Calu3 (cell line): ENCODE results near the gene CCDC102A. TPM values are rescaled to one million over a fixed set of nuclear protein-coding genes. Genes with fewer than 3 reads are reported as not detected.

Experiments used
- BruUV-seq: library from RNA; stranded (reverse); fragments of 400-500 nt; replicated peaks from 2 replicates; lab custom pipeline; 2021; lab: Mats Ljungman, UMichigan
- CTCF ChIA-PET: fragments of 300-600 bp; sonication (Branson Sonifier 250); formaldehyde crosslinking; loops from one replicate; lab custom pipeline; 2022; ENCODE audit warnings: antibody characterized with exemption; lab: Charles Lee
- DNase-seq: peaks from one replicate; pipeline ENCODE4 v3.0.0; 2022
- H3K27ac Mint-ChIP-seq: one replicate; pipeline ENCODE4 v1.8.0; 2022; ENCODE audit warnings: mixed read lengths; ENCODE audit not compliant: unreplicated experiment
- H3K27me3 Mint-ChIP-seq: one replicate; pipeline ENCODE4 v1.8.0; 2022; ENCODE audit warnings: mixed read lengths; ENCODE audit not compliant: unreplicated experiment
- H3K36me3 Mint-ChIP-seq: one replicate; pipeline ENCODE4 v1.8.0; 2022; ENCODE audit warnings: mild to moderate bottlenecking, moderate library complexity, mixed read lengths; ENCODE audit not compliant: insufficient read depth, unreplicated experiment
- H3K4me1 Mint-ChIP-seq: one replicate; pipeline ENCODE4 v1.8.0; 2022; ENCODE audit warnings: mild to moderate bottlenecking, low read depth, mixed read lengths; ENCODE audit not compliant: unreplicated experiment
- H3K4me3 Mint-ChIP-seq: one replicate; pipeline ENCODE4 v1.8.0; 2022; ENCODE audit warnings: mild to moderate bottlenecking, low read depth, moderate library complexity, mixed read lengths; ENCODE audit not compliant: unreplicated experiment
- H3K9me3 Mint-ChIP-seq: one replicate; pipeline ENCODE4 v1.8.0; 2022; ENCODE audit warnings: low read depth, mixed read lengths; ENCODE audit not compliant: unreplicated experiment
- intact Hi-C: fragments of 100-400 bp; cut with micrococcal nuclease; formaldehyde crosslinking; loops from one replicate; pipeline ENCODE4 v1.10.0; 2022; ENCODE audit not compliant: unreplicated experiment
- total RNA-seq: library from RNA; stranded (reverse); gene quantifications from 2 replicates; pipeline ENCODE4 v1.2.3, GENCODE V29; 2022
- TF ChIP-seq, protein P1 (sequence below): fragments of 200-600 bp; IDR thresholded peaks from one replicate; pipeline ENCODE4 v1.8.0; 2022; ENCODE audit warnings: antibody characterized with exemption; ENCODE audit not compliant: unreplicated experiment

The CCDC102A gene
- total RNA-seq, 1 experiment from 2014 or later, result 6.8 TPM

DNA sequence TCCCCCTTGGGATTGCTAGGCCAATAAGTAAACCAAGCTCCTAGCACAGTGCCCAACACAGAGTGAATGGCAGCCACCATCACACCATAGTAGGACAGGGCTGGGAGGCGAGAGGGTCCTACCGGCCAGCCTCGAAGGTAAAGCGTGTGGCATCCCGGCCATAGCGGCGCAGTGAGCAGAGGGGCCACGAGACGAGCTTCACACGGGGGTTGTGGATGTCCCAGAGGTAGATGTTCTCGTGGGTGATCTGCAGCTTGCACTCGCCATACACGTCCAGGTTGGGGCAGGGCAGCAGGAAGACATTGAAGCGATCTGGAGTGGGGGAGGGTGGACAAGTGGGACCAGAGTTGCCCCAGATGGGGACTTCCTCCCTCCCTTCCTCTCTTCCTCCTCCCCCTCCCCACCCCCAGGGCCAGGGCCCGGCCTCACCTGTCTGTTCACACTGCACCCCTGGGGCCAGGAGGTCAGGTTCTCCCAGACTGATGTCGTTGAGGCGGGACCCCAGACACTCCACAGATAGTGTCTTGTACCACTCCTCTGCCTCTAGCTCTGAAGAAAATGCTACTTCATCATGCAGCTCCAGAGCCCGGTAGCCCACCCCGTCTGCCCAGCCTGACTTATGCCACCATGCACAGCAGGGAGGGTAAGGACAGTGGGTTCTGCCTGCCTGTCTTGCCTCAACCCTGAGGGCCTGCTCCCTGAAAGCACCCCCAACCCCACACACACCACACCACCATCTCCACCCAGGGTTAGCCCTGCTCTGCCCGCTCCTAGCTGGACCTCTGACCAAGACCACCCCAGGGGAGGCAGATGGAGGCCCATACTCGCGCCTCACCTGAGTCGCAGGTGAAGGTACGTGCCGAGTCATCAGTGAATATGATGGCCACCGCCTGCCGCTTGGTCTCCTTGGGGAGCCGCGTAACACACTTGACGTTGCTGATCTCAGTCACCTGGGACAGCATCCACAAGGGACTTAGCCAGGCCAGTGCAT, 61.4 kb downstream of the CCDC102A start:
- Mint-ChIP-seq H3K4me3 (no peak overlapping the region), H3K27ac (no peak overlapping the region), H3K27me3 (no peaks in the 10 kb centered on the region), H3K36me3 (peaks cover 22% of the 10 kb centered on the region), H3K4me1 (peaks cover 35% of the 10 kb centered on the region), H3K9me3 (no peaks in the 10 kb centered on the region)
- no peak for DNase-seq
- BruUV-seq, result no TSS peak
- CTCF ChIA-PET, result interaction anchor here (0.6 kb wide), 1 partner anchor 35 kb away, joined by 4 read pairs; no protein-coding TSS in a partner anchor
- intact Hi-C loops, result no loop called here
- TF ChIP-seq, protein P1, sequence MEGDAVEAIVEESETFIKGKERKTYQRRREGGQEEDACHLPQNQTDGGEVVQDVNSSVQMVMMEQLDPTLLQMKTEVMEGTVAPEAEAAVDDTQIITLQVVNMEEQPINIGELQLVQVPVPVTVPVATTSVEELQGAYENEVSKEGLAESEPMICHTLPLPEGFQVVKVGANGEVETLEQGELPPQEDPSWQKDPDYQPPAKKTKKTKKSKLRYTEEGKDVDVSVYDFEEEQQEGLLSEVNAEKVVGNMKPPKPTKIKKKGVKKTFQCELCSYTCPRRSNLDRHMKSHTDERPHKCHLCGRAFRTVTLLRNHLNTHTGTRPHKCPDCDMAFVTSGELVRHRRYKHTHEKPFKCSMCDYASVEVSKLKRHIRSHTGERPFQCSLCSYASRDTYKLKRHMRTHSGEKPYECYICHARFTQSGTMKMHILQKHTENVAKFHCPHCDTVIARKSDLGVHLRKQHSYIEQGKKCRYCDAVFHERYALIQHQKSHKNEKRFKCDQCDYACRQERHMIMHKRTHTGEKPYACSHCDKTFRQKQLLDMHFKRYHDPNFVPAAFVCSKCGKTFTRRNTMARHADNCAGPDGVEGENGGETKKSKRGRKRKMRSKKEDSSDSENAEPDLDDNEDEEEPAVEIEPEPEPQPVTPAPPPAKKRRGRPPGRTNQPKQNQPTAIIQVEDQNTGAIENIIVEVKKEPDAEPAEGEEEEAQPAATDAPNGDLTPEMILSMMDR, result no peak

- Mint-ChIP-seq H3K27ac (no peak overlapping the region), H3K36me3 (peaks cover 22% of the 10 kb centered on the region), H3K4me3 (no peak overlapping the region), H3K4me1 (peaks cover 34% of the 10 kb centered on the region), H3K27me3 (no peaks in the 10 kb centered on the region), H3K9me3 (no peaks in the 10 kb centered on the region)
- TF ChIP-seq, protein P1, result no peak
- BruUV-seq, result no TSS peak
- intact Hi-C loops, result no loop called here
- CTCF ChIA-PET, result no interaction called here
- no peak for DNase-seq
Measured at GRCh38 chr16:57473906-57474305, 62.5 kb downstream of the CCDC102A start.

DNA sequence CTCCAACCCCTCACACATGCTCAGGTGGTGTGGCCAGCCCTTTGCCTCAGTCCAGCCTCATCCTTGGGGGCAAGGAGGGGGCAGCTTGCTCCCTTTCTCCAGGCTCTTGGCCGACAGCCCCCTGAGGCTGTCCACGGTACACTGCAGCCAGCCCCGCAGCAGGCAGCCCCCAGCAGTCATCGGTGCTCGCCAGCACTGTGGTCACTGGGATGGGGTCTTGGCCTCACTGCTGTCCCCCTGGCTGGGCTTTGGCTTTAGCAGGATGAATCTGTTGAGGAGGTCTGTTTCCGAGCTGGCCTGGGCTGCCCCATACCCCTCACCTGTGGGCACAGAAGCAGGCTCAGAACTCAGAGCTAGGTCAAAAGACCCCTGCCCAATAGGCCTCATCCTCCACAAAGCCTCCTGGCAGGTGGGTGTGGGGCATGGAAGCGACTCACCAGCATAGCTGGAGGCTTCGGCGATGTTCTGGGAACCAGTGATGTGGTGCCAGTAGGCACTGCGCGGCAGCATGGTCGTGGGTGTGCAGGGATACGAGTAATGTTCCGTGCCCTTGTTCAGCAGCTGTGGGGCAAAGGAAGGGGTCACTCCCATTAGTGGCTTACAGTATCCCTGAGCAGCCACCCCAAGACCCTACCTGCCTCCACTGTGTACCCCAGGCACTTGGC, 63.1 kb downstream of the CCDC102A start:
- TF ChIP-seq, protein P1, result no peak
- CTCF ChIA-PET, result no interaction called here
- Mint-ChIP-seq H3K27me3 (no peaks in the 10 kb centered on the region), H3K27ac (no peak overlapping the region), H3K36me3 (peaks cover 26% of the 10 kb centered on the region), H3K4me1 (peaks cover 34% of the 10 kb centered on the region), H3K4me3 (no peak overlapping the region), H3K9me3 (no peaks in the 10 kb centered on the region)
- DNase-seq, result no peak
- intact Hi-C loops, result no loop called here
- BruUV-seq, result no TSS peak

DNA sequence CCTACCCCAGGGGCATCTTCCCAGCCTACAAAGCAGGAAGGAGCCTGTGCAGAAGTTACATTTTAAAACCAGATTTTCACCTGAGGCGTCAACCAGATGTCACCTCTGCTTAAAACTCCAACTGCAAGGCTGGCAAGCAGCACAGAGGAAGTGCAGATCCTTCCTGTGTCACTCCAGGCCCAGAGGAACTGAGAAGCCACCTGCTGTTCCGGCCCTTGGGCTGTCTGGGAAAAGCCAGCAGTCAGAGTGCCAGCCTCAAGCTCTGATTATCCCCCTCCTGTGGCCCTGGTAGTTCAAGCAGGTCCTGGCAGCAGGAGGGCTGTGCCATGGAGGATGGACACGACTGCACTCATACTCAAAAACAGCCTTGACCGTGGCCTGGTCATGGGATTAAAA, 63.7 kb downstream of the CCDC102A start:
- BruUV-seq, result no TSS peak
- DNase-seq, result no peak
- intact Hi-C loops, result no loop called here
- peak overlapping the region; percentile 52 for H3K27ac Mint-ChIP-seq
- H3K9me3 Mint-ChIP-seq, result no peaks in the 10 kb centered on the region
- peaks cover 32% of the 10 kb centered on the region for H3K36me3 Mint-ChIP-seq
- no peaks in the 10 kb centered on the region for H3K27me3 Mint-ChIP-seq
- H3K4me1 Mint-ChIP-seq, result peaks cover 34% of the 10 kb centered on the region
- H3K4me3 Mint-ChIP-seq, result no peak overlapping the region
- TF ChIP-seq, protein P1, result no peak
- CTCF ChIA-PET, result no interaction called here
